PC-3 (cell line): ENCODE results near the gene MT1B. TPM values are rescaled to one million over a fixed set of nuclear protein-coding genes. Genes with fewer than 3 reads are reported as not detected.

Experiments used
- ATAC-seq: fragments of 200-7000 bp; cut with Tn5 transposase; 2 replicates; pipeline ENCODE4 v1.9.1; 2020; ENCODE audit warnings: mild to moderate bottlenecking, moderate library complexity
- BruUV-seq: library from RNA; stranded (reverse); fragments of 400-500 nt; replicated peaks from 2 replicates; lab custom pipeline; 2021; lab: Mats Ljungman, UMichigan
- CTCF ChIA-PET: fragments of 300-600 bp; sonication (Branson Sonifier 250); formaldehyde crosslinking; loops from one replicate; lab custom pipeline; 2022; ENCODE audit warnings: antibody characterized with exemption; lab: Charles Lee
- POLR2A ChIA-PET: fragments of 300-600 bp; sonication (Branson Sonifier 250); formaldehyde crosslinking; loops from one replicate; lab custom pipeline; 2022; ENCODE audit warnings: antibody characterized with exemption; ENCODE audit not compliant: unreplicated experiment; lab: Charles Lee
- DNase-seq: peaks from one replicate; pipeline ENCODE4 v3.0.0-alpha.2; 2015
- H2AFZ ChIP-seq: fragments of 300-600 bp; sonication (generic); 2 replicates; pipeline ENCODE4 v1.6.0; 2016; ENCODE audit warnings: antibody characterized with exemption, low read length
- H3F3A ChIP-seq: fragments of 300-600 bp; sonication (generic); one replicate; pipeline ENCODE4 v1.6.0; 2017; ENCODE audit warnings: antibody characterized with exemption, low read length, control low read depth, mild to moderate bottlenecking; ENCODE audit not compliant: unreplicated experiment
- H3K27ac ChIP-seq: fragments of 300-600 bp; sonication (generic); 2 replicates; pipeline ENCODE4 v1.5.1; 2016; ENCODE audit warnings: mild to moderate bottlenecking, low read length
- H3K27me3 ChIP-seq: fragments of 300-600 bp; sonication (generic); 2 replicates; pipeline ENCODE4 v1.6.1; 2016; ENCODE audit warnings: low read length, mixed read lengths
- H3K36me3 ChIP-seq: fragments of 300-600 bp; sonication (generic); 2 replicates; pipeline ENCODE4 v1.6.1; 2016; ENCODE audit warnings: low read depth, mixed run types, low read length, mixed read lengths
- H3K4me1 ChIP-seq: fragments of 300-600 bp; sonication (generic); 2 replicates; pipeline ENCODE4 v1.5.1; 2016; ENCODE audit warnings: low read length; ENCODE audit not compliant: insufficient read depth
- H3K4me2 ChIP-seq: fragments of 300-600 bp; sonication (generic); 2 replicates; pipeline ENCODE4 v1.6.0; 2016; ENCODE audit warnings: low read length
- H3K4me3 ChIP-seq: fragments of 300-600 bp; sonication (generic); 2 replicates; pipeline ENCODE4 v1.5.1; 2016; ENCODE audit warnings: mild to moderate bottlenecking, low read length, mixed read lengths
- H3K79me2 ChIP-seq: fragments of 300-600 bp; sonication (generic); 2 replicates; pipeline ENCODE4 v1.6.1; 2017; ENCODE audit warnings: low read length, mixed read lengths
- H3K9ac ChIP-seq: fragments of 300-600 bp; sonication (generic); 2 replicates; pipeline ENCODE4 v1.6.0; 2016; ENCODE audit warnings: mild to moderate bottlenecking, low read length
- H3K9me2 ChIP-seq: fragments of 300-600 bp; sonication (generic); replicated peaks from 2 replicates; pipeline ENCODE4 v1.6.1; 2016; ENCODE audit warnings: mixed run types, low read length, mixed read lengths
- H3K9me3 ChIP-seq: fragments of 300-600 bp; sonication (generic); 2 replicates; pipeline ENCODE4 v1.6.1; 2016; ENCODE audit warnings: low read length, mixed read lengths
- H4K20me1 ChIP-seq: fragments of 300-600 bp; sonication (generic); 2 replicates; pipeline ENCODE4 v1.6.1; 2016; ENCODE audit warnings: low read length, mixed read lengths
- EZH2 ChIP-seq: fragments of 300-600 bp; sonication (generic); IDR thresholded peaks from one replicate; pipeline ENCODE4 v1.6.1; 2017; ENCODE audit warnings: antibody characterized with exemption, mild to moderate bottlenecking, low read length; ENCODE audit not compliant: unreplicated experiment
- EZH2phosphoT487 ChIP-seq: fragments of 300-600 bp; sonication (generic); IDR thresholded peaks from 2 replicates; pipeline ENCODE4 v1.6.1; 2018; ENCODE audit warnings: mild to moderate bottlenecking, antibody characterized with exemption, low read length, borderline replicate concordance
- intact Hi-C: fragments of 100-400 bp; cut with micrococcal nuclease; formaldehyde crosslinking; loops from 2 replicates; pipeline ENCODE4 v1.9.0; 2023
- total RNA-seq: library from RNA; depleted of rRNA; stranded (reverse); fragments of >200 nt; gene quantifications from 2 replicates; pipeline ENCODE4 v1.2.3, GENCODE V29; 2014
- TF ChIP-seq, protein P1 (sequence below): fragments of 300-600 bp; sonication (generic); conservative IDR thresholded peaks from 2 replicates; pipeline ENCODE4 v1.5.1; 2017; ENCODE audit warnings: antibody characterized with exemption, low read depth, mild to moderate bottlenecking, low read length

Gene MT1B
- total RNA-seq, 1 experiment from 2014 or later = not detected

DNA sequence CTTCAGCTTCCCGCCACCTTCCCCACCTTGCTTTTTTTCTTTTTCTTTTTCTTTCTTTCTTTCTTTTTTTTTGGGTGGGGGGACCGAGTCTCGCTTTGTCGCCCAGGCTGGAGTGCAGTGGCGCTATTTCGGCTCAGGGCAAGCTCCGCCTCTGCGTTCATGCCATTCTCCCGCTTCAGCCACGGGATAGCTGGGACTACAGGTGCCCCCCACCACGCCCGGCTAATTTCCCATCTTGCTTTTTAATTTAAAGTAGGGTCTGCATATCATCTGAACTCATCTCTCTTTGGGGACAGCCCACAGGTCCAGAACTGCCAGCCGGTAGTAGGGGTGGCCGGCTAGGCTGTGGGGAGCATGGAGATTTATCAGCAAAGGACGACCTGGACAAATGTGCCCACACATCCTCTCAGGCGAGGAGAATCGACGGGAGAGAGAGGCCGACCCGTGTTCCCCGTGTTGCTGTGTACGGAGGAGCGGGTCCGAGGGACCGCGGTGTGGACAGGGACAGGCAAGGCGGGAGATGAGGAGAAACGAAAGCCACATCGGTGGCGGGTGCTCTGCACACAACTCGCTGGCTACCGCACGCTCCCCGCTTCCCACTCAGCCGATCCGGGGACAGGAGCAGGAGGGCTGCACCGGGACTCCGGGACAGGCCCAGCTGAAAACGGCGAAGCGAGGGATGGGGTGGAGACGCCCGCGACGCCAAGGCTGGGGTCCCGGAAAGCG, 16.8 kb upstream of the MT1B start:
- no peak overlapping the region for H2AFZ ChIP-seq
- H3K9me2 ChIP-seq = no peaks in the 10 kb centered on the region
- H3K4me1 ChIP-seq = peaks cover 4% of the 10 kb centered on the region
- no peak overlapping the region for H3K27ac ChIP-seq
- H3K79me2 ChIP-seq = no peaks in the 10 kb centered on the region
- H3K27me3 ChIP-seq = no peaks in the 10 kb centered on the region
- ChIA-PET POLR2A (no interaction called here), CTCF (no interaction called here)
- intact Hi-C loops = no loop called here
- H3K9me3 ChIP-seq = no peaks in the 10 kb centered on the region
- no peak overlapping the region for H3K9ac ChIP-seq
- TF ChIP-seq, protein P1, sequence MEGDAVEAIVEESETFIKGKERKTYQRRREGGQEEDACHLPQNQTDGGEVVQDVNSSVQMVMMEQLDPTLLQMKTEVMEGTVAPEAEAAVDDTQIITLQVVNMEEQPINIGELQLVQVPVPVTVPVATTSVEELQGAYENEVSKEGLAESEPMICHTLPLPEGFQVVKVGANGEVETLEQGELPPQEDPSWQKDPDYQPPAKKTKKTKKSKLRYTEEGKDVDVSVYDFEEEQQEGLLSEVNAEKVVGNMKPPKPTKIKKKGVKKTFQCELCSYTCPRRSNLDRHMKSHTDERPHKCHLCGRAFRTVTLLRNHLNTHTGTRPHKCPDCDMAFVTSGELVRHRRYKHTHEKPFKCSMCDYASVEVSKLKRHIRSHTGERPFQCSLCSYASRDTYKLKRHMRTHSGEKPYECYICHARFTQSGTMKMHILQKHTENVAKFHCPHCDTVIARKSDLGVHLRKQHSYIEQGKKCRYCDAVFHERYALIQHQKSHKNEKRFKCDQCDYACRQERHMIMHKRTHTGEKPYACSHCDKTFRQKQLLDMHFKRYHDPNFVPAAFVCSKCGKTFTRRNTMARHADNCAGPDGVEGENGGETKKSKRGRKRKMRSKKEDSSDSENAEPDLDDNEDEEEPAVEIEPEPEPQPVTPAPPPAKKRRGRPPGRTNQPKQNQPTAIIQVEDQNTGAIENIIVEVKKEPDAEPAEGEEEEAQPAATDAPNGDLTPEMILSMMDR = no peak
- no peak for TF ChIP-seq EZH2
- no peak for TF ChIP-seq EZH2phosphoT487
- H4K20me1 ChIP-seq = no peaks in the 10 kb centered on the region
- ATAC-seq (no peak), DNase-seq (no peak)
- H3K4me2 ChIP-seq = no peak overlapping the region
- no TSS peak for BruUV-seq
- H3F3A ChIP-seq = no peaks in the 10 kb centered on the region
- no peak overlapping the region for H3K4me3 ChIP-seq
- H3K36me3 ChIP-seq = no peaks in the 10 kb centered on the region

DNA sequence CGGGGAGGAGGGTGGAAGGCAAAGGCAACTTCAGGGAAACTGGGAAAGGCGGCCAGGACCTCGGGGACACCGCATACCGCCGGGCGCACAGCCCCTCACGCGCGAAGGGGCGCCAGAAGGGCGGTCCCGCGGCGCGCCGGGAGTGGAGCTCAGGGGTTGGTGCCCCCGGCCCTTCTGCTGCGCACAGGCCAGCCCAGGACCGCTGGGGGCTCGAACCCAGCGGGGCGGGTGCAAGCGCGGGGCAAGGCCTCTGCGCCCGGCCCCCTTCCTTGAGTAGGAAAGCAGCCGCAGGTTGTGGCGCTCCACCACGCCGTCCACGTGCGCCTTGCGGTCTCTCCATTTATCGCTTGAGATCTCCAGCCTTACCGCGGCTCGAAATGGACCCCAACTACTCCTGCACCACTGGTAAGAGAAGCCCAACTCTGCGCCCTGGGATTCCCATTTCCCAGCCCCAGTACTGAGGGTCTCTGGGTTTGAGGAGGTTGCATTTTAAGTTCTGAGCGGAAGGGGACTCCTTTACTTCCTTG, 16.2 kb upstream of the MT1B start:
- DNase-seq (no peak), ATAC-seq (no peak)
- no peaks in the 10 kb centered on the region for H3F3A ChIP-seq
- H2AFZ ChIP-seq = no peak overlapping the region
- no peak overlapping the region for H3K9ac ChIP-seq
- no peak overlapping the region for H3K27ac ChIP-seq
- no peaks in the 10 kb centered on the region for H3K27me3 ChIP-seq
- no peaks in the 10 kb centered on the region for H3K36me3 ChIP-seq
- POLR2A ChIA-PET = no interaction called here
- no peak overlapping the region for H3K4me3 ChIP-seq
- no peaks in the 10 kb centered on the region for H3K9me3 ChIP-seq
- H3K4me2 ChIP-seq = no peak overlapping the region
- H4K20me1 ChIP-seq = no peaks in the 10 kb centered on the region
- peaks cover 10% of the 10 kb centered on the region for H3K4me1 ChIP-seq
- no peak for TF ChIP-seq EZH2
- TF ChIP-seq, protein P1 = no peak
- TF ChIP-seq EZH2phosphoT487 = no peak
- intact Hi-C loops = no loop called here
- no peaks in the 10 kb centered on the region for H3K9me2 ChIP-seq
- BruUV-seq = no TSS peak
- no peaks in the 10 kb centered on the region for H3K79me2 ChIP-seq
- CTCF ChIA-PET = no interaction called here
